Naive thymus-derived CD4-positive, alpha-beta T cell (primary cell): ENCODE measurements around the gene RPL15. TPM values are rescaled to one million over a fixed set of nuclear protein-coding genes. Genes with fewer than 3 reads are reported as not detected.

Experiments used
- ATAC-seq: fragments of 150-1000 bp; cut with Tn5 transposase; 2 replicates; pipeline ENCODE4 v1.10.0; 2021; ENCODE audit warnings: mild to moderate bottlenecking, moderate library complexity
- CTCF ChIA-PET: fragments of 350-600 bp; sonication (Branson Sonifier 250); formaldehyde crosslinking; loops from one replicate; lab custom pipeline; 2021; ENCODE audit warnings: antibody characterized with exemption; lab: Charles Lee
- POLR2A ChIA-PET: fragments of 350-600 bp; sonication (Branson Sonifier 250); formaldehyde crosslinking; loops from one replicate; lab custom pipeline; 2021; ENCODE audit warnings: antibody characterized with exemption, inconsistent platforms; lab: Charles Lee
- DNase-seq, 9 donors: peaks; one replicate each; pipeline versions ENCODE4 v3.0.0 to v3.0.0-alpha.2; 2020 to 2022; ENCODE audit warnings: mixed read lengths in 1 of 9
- H3K27ac ChIP-seq: one replicate; pipeline ENCODE4 v1.7.0; 2013; ENCODE audit warnings: mild to moderate bottlenecking, low read depth, low read length, moderate library complexity
- H3K27me3 ChIP-seq, 2 donors: one replicate each; pipeline ENCODE4 v1.7.0; 2013; ENCODE audit warnings: low read length in 2 of 2, mild to moderate bottlenecking in 2 of 2, moderate library complexity in 2 of 2; ENCODE audit not compliant: control insufficient read depth in 2 of 2, insufficient read depth in 2 of 2
- H3K36me3 ChIP-seq, 3 experiments: 1 replicate in 2 of 3; 2 replicates in 1 of 3; pipeline ENCODE4 v1.7.0; 2013; ENCODE audit warnings: low read length in 3 of 3, mild to moderate bottlenecking in 3 of 3, moderate library complexity in 1 of 3; ENCODE audit not compliant: insufficient read depth in 3 of 3, control insufficient read depth in 2 of 3
- H3K4me1 ChIP-seq, 2 donors: one replicate each; pipeline ENCODE4 v1.7.0; 2013; ENCODE audit warnings: low read length in 2 of 2, mild to moderate bottlenecking in 2 of 2, moderate library complexity in 1 of 2; ENCODE audit not compliant: control insufficient read depth in 2 of 2, insufficient read depth in 2 of 2
- H3K4me3 ChIP-seq: 2 replicates; pipeline ENCODE4 v1.7.0; 2013; ENCODE audit warnings: mild to moderate bottlenecking, low read length
- H3K9me3 ChIP-seq, 3 experiments: 1 replicate in 2 of 3; 2 replicates in 1 of 3; pipeline ENCODE4 v1.7.0; 2013; ENCODE audit warnings: low read length in 3 of 3; ENCODE audit not compliant: control insufficient read depth in 2 of 3
- H3K27ac Mint-ChIP-seq, 9 donors: one replicate each; pipeline ENCODE4 v1.8.0; 2020 to 2022; ENCODE audit warnings: mixed read lengths in 9 of 9, mild to moderate bottlenecking in 8 of 9, moderate library complexity in 5 of 9, inconsistent platforms in 2 of 9
- H3K27me3 Mint-ChIP-seq, 5 donors: one replicate each; pipeline ENCODE4 v1.8.0; 2021 to 2022; ENCODE audit warnings: mixed read lengths in 5 of 5, mild to moderate bottlenecking in 1 of 5
- H3K36me3 Mint-ChIP-seq, 5 donors: one replicate each; pipeline ENCODE4 v1.8.0; 2020 to 2022; ENCODE audit warnings: mixed read lengths in 5 of 5, mild to moderate bottlenecking in 3 of 5, inconsistent platforms in 1 of 5
- H3K4me1 Mint-ChIP-seq, 7 donors: one replicate each; pipeline ENCODE4 v1.8.0; 2020 to 2022; ENCODE audit warnings: mixed read lengths in 7 of 7, mild to moderate bottlenecking in 3 of 7, inconsistent platforms in 1 of 7
- H3K4me3 Mint-ChIP-seq, 10 donors: one replicate each; pipeline ENCODE4 v1.8.0; 2020 to 2022; ENCODE audit warnings: mild to moderate bottlenecking in 10 of 10, mixed read lengths in 10 of 10, moderate library complexity in 6 of 10, inconsistent platforms in 2 of 10
- H3K9me3 Mint-ChIP-seq, 11 donors: one replicate each; pipeline ENCODE4 v1.8.0; 2020 to 2022; ENCODE audit warnings: mixed read lengths in 11 of 11, mild to moderate bottlenecking in 4 of 11, inconsistent platforms in 1 of 11, moderate library complexity in 1 of 11
- intact Hi-C, 2 donors: fragments of 100-400 bp; cut with micrococcal nuclease; formaldehyde crosslinking; loops; one replicate each; pipeline ENCODE4 v1.15.1; 2023
- polyA plus RNA-seq, 2 donors: library from polyadenylated mRNA; unstranded; fragments of 300-500 nt; fragmentation: Illumina TruSeq; gene quantifications; one replicate each; pipeline ENCODE4 v1.2.3, GENCODE V29; 2021
- total RNA-seq, 6 experiments: library from RNA in 5 of 6; stranded (reverse) in 5 of 6; gene quantifications; 1 replicate in 5 of 6; 2 replicates in 1 of 6; pipeline ENCODE4 v1.2.3 and lab custom pipeline; 2021 to 2026

Gene RPL15
- total and polyA plus RNA-seq, 7 experiments from 2014 or later, result 1,489 to 6,097 (median 2,232) TPM

GRCh38 chr3:23928524-23928923 lies 11.6 kb downstream of the RPL15 start:
- Histone ChIP-seq H3K4me1 (no peaks in the 10 kb centered on the region), H3K36me3 (peaks cover 0 to 3% (median 0%) of the 10 kb centered on the region in 3 experiments), H3K27me3 (no peaks in the 10 kb centered on the region), H3K4me3 (no peak overlapping the region), H3K9me3 (no peaks in the 10 kb centered on the region), H3K27ac (no peak overlapping the region)
- no peaks in the 10 kb centered on the region for H3K9me3 Mint-ChIP-seq
- no peaks in the 10 kb centered on the region for H3K4me1 Mint-ChIP-seq
- ChIA-PET CTCF (interaction anchor here (0.7 kb wide), 1 partner anchor 11 kb away, joined by 4 read pairs; no protein-coding TSS in a partner anchor), POLR2A (interaction anchor here (0.6 to 3.6 kb wide), 2 partner anchors 11 to 1730 kb away, joined by 3 to 19 read pairs; partner anchors contain the start of genes NKIRAS1 and RPL15)
- DNase-seq, result no peak
- no peak overlapping the region for H3K27ac Mint-ChIP-seq
- H3K36me3 Mint-ChIP-seq, result peaks cover 0 to 8% (median 0%) of the 10 kb centered on the region in 5 donors
- no peak overlapping the region for H3K4me3 Mint-ChIP-seq
- peaks cover 0 to 20% (median 4%) of the 10 kb centered on the region in 5 donors for H3K27me3 Mint-ChIP-seq
- intact Hi-C loops, result no loop called here
- no peak for ATAC-seq

GRCh38 chr3:23931597-23931996 lies 14.7 kb downstream of the RPL15 start:
- Mint-ChIP-seq H3K27me3 (peaks cover 0 to 32% (median 4%) of the 10 kb centered on the region in 5 donors), H3K36me3 (peaks cover 0 to 5% (median 0%) of the 10 kb centered on the region in 5 donors), H3K27ac (no peak overlapping the region), H3K9me3 (no peaks in the 10 kb centered on the region), H3K4me1 (no peaks in the 10 kb centered on the region), H3K4me3 (no peak overlapping the region)
- POLR2A ChIA-PET, result interaction anchor here (1.3 kb wide), 1 partner anchor 15 kb away, joined by 5 read pairs; the partner anchor contains the start of genes NKIRAS1 and RPL15
- Histone ChIP-seq H3K4me3 (no peak overlapping the region), H3K27ac (no peak overlapping the region), H3K36me3 (no peaks in the 10 kb centered on the region), H3K9me3 (no peaks in the 10 kb centered on the region), H3K4me1 (no peaks in the 10 kb centered on the region), H3K27me3 (no peaks in the 10 kb centered on the region)
- intact Hi-C loops, result no loop called here
- CTCF ChIA-PET, result no interaction called here
- ATAC-seq, result no peak
- DNase-seq, result no peak

- Histone ChIP-seq H3K36me3 (no peaks in the 10 kb centered on the region), H3K27me3 (no peaks in the 10 kb centered on the region), H3K27ac (no peak overlapping the region), H3K4me1 (no peaks in the 10 kb centered on the region), H3K9me3 (no peaks in the 10 kb centered on the region), H3K4me3 (no peak overlapping the region)
- DNase-seq (no peak), ATAC-seq (no peak)
- Mint-ChIP-seq H3K4me3 (no peak overlapping the region), H3K36me3 (peaks cover 0 to 3% (median 0%) of the 10 kb centered on the region in 5 donors), H3K9me3 (no peaks in the 10 kb centered on the region), H3K4me1 (no peaks in the 10 kb centered on the region), H3K27me3 (peaks cover 0 to 37% (median 4%) of the 10 kb centered on the region in 5 donors), H3K27ac (no peak overlapping the region)
- intact Hi-C loops, result no loop called here
- CTCF ChIA-PET, result no interaction called here
- POLR2A ChIA-PET, result interaction anchor here (1.3 kb wide), 1 partner anchor 16 kb away, joined by 5 read pairs; the partner anchor contains the start of genes NKIRAS1 and RPL15
Measured at GRCh38 chr3:23932571-23932970, 15.6 kb downstream of the RPL15 start.

- Mint-ChIP-seq H3K9me3 (peaks cover 0 to 7% (median 0%) of the 10 kb centered on the region in 11 donors), H3K27me3 (peaks cover 0 to 46% (median 4%) of the 10 kb centered on the region in 5 donors), H3K27ac (no peak overlapping the region), H3K4me3 (no peak overlapping the region), H3K36me3 (peaks cover 0 to 8% (median 0%) of the 10 kb centered on the region in 5 donors), H3K4me1 (no peaks in the 10 kb centered on the region)
- H3K9me3 ChIP-seq, result no peaks in the 10 kb centered on the region
- no peak overlapping the region for H3K4me3 ChIP-seq
- H3K36me3 ChIP-seq, result no peaks in the 10 kb centered on the region
- POLR2A ChIA-PET, result interaction anchor here (1.1 to 1.3 kb wide), 3 partner anchors 8 to 18 kb away, joined by 3 to 6 read pairs (median 5); partner anchors contain the start of genes NKIRAS1 and RPL15
- no peaks in the 10 kb centered on the region for H3K27me3 ChIP-seq
- no peak overlapping the region for H3K27ac ChIP-seq
- no peak for DNase-seq
- intact Hi-C loops, result no loop called here
- CTCF ChIA-PET, result no interaction called here
- no peak for ATAC-seq
- H3K4me1 ChIP-seq, result no peaks in the 10 kb centered on the region
Measured at GRCh38 chr3:23934253-23934652, 17.3 kb downstream of the RPL15 start.

GRCh38 chr3:23937296-23937695 lies 20.4 kb downstream of the RPL15 start:
- Histone ChIP-seq H3K4me1 (no peaks in the 10 kb centered on the region), H3K27ac (no peak overlapping the region), H3K36me3 (no peaks in the 10 kb centered on the region), H3K27me3 (no peaks in the 10 kb centered on the region), H3K4me3 (no peak overlapping the region), H3K9me3 (no peaks in the 10 kb centered on the region)
- no peak for ATAC-seq
- Mint-ChIP-seq H3K9me3 (peaks cover 0 to 7% (median 0%) of the 10 kb centered on the region in 11 donors), H3K4me1 (no peaks in the 10 kb centered on the region), H3K27ac (no peak overlapping the region), H3K4me3 (no peak overlapping the region), H3K36me3 (peaks cover 0 to 8% (median 0%) of the 10 kb centered on the region in 5 donors), H3K27me3 (peaks cover 0 to 46% (median 0%) of the 10 kb centered on the region in 5 donors)
- no peak for DNase-seq
- intact Hi-C loops, result no loop called here
- CTCF ChIA-PET, result interaction anchor here (1.0 kb wide), 1 partner anchor 10 kb away, joined by 4 read pairs; no protein-coding TSS in a partner anchor
- POLR2A ChIA-PET, result no interaction called here

GRCh38 chr3:23938688-23939087 lies 21.8 kb downstream of the RPL15 start:
- CTCF ChIA-PET, result no interaction called here
- POLR2A ChIA-PET, result no interaction called here
- H3K27ac Mint-ChIP-seq, result no peak overlapping the region

More at GRCh38 chr3:23938688-23939087, 21.8 kb downstream of the RPL15 start:
- DNase-seq (no peak), ATAC-seq (no peak)
- Histone ChIP-seq H3K4me3 (no peak overlapping the region), H3K27me3 (no peaks in the 10 kb centered on the region), H3K27ac (no peak overlapping the region), H3K4me1 (no peaks in the 10 kb centered on the region), H3K36me3 (no peaks in the 10 kb centered on the region), H3K9me3 (no peaks in the 10 kb centered on the region)
- peaks cover 0 to 55% (median 0%) of the 10 kb centered on the region in 5 donors for H3K27me3 Mint-ChIP-seq
- H3K9me3 Mint-ChIP-seq, result peaks cover 0 to 7% (median 0%) of the 10 kb centered on the region in 11 donors
- intact Hi-C loops, result no loop called here
- peaks cover 0 to 3% (median 2%) of the 10 kb centered on the region in 7 donors for H3K4me1 Mint-ChIP-seq
- H3K36me3 Mint-ChIP-seq, result peaks cover 0 to 8% (median 0%) of the 10 kb centered on the region in 5 donors
- H3K4me3 Mint-ChIP-seq, result no peak overlapping the region
